Spleen (tissue), 11 donors: ENCODE data around the gene ANKRD28. TPM values are rescaled to one million over a fixed set of nuclear protein-coding genes. Genes with fewer than 3 reads are reported as not detected.
"Not testable (repeated sequence)": the region's sequence is repeated elsewhere in the genome, so short reads cannot be mapped to it uniquely, and the experiment has no call there.

ENCODE experiments used
- DNase-seq: peaks from one replicate; pipeline ENCODE4 v3.0.0-alpha.2; 2020
- H3K27ac ChIP-seq, 8 donors: fragments of 200-600 bp; sonication (generic) in 7 of 8; 1 replicate in 4 of 8; 2 replicates in 4 of 8; pipeline versions ENCODE4 v1.5.0 to v1.8.0; 2016 to 2021; ENCODE audit warnings: inconsistent platforms in 4 of 8, mild to moderate bottlenecking in 4 of 8, moderate library complexity in 1 of 8
- H3K27me3 ChIP-seq, 7 donors: fragments of 200-600 bp; sonication (generic) in 6 of 7; replicated peaks in 1 of 7; 1 replicate in 4 of 7; 2 replicates in 3 of 7; pipeline versions ENCODE4 v1.5.0 to v1.8.0; 2016 to 2021; ENCODE audit warnings: inconsistent platforms in 3 of 7, mild to moderate bottlenecking in 1 of 7
- H3K36me3 ChIP-seq, 6 donors: fragments of 200-600 bp; sonication (generic) in 5 of 6; 1 replicate in 4 of 6; 2 replicates in 2 of 6; pipeline versions ENCODE4 v1.5.0 to v1.8.0; 2016 to 2021; ENCODE audit warnings: inconsistent platforms in 2 of 6
- H3K4me1 ChIP-seq, 6 donors: fragments of 200-600 bp; sonication (generic) in 5 of 6; 1 replicate in 3 of 6; 2 replicates in 3 of 6; pipeline versions ENCODE4 v1.5.0 to v1.8.0; 2016 to 2021; ENCODE audit warnings: inconsistent platforms in 3 of 6
- H3K4me3 ChIP-seq, 8 donors: fragments of 200-600 bp; sonication (generic) in 7 of 8; 1 replicate in 4 of 8; 2 replicates in 4 of 8; pipeline versions ENCODE4 v1.5.0 to v1.8.0; 2016 to 2021; ENCODE audit warnings: inconsistent platforms in 4 of 8, mild to moderate bottlenecking in 4 of 8, moderate library complexity in 2 of 8
- H3K9me3 ChIP-seq, 8 donors: fragments of 200-600 bp; sonication (generic) in 7 of 8; 1 replicate in 4 of 8; 2 replicates in 4 of 8; pipeline versions ENCODE4 v1.5.0 to v1.8.0; 2016 to 2021; ENCODE audit warnings: inconsistent platforms in 4 of 8
- POLR2A ChIP-seq, 3 donors: fragments of 450-650 bp; IDR thresholded peaks; one replicate each; pipeline ENCODE4 v1.5.1; 2017; ENCODE audit warnings: antibody characterized with exemption in 3 of 3, mild to moderate bottlenecking in 1 of 3
- POLR2AphosphoS5 ChIP-seq, 3 donors: sonication (generic); formaldehyde crosslinking; IDR thresholded peaks; one replicate each; pipeline ENCODE4 v1.5.1; 2017; ENCODE audit warnings: antibody characterized with exemption in 3 of 3
- WGBS, 5 donors: extraction: QIAGEN DNeasy Blood & Tissue Kit in 3 of 5; methylation state at CpG; one replicate each; pipeline versions ENCODE4 v1.1.5 to v1.1.7; 2013 to 2018; 5-methylcytosine and 5-hydroxymethylcytosine counted together
- intact Hi-C: fragments of 100-400 bp; cut with DNase I; formaldehyde crosslinking; loops from one replicate; pipeline ENCODE4 v1.15.0; 2023; ENCODE audit warnings: low total_unique reads
- polyA plus RNA-seq, 3 donors: library from polyadenylated mRNA; stranded (reverse); fragments of 200-250 nt; gene quantifications; one replicate each; pipeline ENCODE4 v1.2.1, GENCODE V29; 2013
- total RNA-seq, 7 donors: library from RNA; depleted of rRNA in 3 of 7; stranded (reverse); fragments of >200 nt in 3 of 7; fragmentation: NEBNext Ultra II Directional in 4 of 7; extraction: Animal tissue kit (Norgen Biotek cat#: 25700) in 4 of 7; gene quantifications; one replicate each; pipeline versions ENCODE4 v1.1.0 to v1.2.1, GENCODE V29; 2016 to 2021
- TF ChIP-seq, protein P1 (sequence below), 11 experiments: fragments of 200-600 bp in 7 of 11; fragments of 450-650 bp in 4 of 11; sonication (generic) in 4 of 11; IDR thresholded peaks in 8 of 11; conservative IDR thresholded peaks in 3 of 11; 1 replicate in 7 of 11; 2 replicates in 4 of 11; pipeline versions ENCODE4 v1.4.0 to v1.8.0; 2016 to 2021; ENCODE audit warnings: antibody characterized with exemption in 11 of 11, inconsistent platforms in 4 of 11, mild to moderate bottlenecking in 1 of 11
- donor health status: healthy with polysubstance abuse.
- donor health status: DM: no; HTN: no; CAD: no; lungs with moderate emphysema.
- donor health status: DM: no; HTN: no; CAD: no.
- donor health status: Bipolar disorder and iron deficiency.
- donor health status: healthy.
- donor health status: DM: no; HTN: no; CAD: no.
- donor health status: DM: yes; HTN: yes; CAD: no.

Gene ANKRD28
- total and polyA plus RNA-seq, 10 donors, result 5.3 to 68.6 (median 42.2) TPM

DNA sequence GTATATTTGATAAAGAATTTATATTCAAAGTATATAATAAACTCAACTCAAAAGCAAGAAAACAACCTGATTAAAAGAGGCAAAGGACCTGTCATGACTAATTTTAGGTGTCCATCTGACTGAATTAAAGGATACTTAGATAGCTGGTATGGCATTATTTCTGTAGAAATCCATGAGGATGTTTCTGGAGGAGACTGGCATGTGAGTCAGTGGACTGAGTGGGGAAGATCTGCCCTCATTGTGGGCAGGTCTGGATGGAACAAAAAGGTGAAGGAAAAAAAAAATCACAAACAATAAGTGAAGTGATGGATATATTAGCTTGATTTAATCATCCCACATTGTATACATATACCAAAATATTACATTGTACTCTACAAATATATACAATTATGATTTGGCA, 16.6 kb downstream of the ANKRD28 start:
- H3K4me1 ChIP-seq, result peaks cover 0 to 11% (median 0%) of the 10 kb centered on the region in 6 donors
- H3K36me3 ChIP-seq, result no peaks in the 10 kb centered on the region
- DNase-seq, result no peak
- intact Hi-C loops, result no loop called here
- no peak for TF ChIP-seq POLR2AphosphoS5 (IDR thresholded peaks at IDR 0.05)
- TF ChIP-seq, protein P1, sequence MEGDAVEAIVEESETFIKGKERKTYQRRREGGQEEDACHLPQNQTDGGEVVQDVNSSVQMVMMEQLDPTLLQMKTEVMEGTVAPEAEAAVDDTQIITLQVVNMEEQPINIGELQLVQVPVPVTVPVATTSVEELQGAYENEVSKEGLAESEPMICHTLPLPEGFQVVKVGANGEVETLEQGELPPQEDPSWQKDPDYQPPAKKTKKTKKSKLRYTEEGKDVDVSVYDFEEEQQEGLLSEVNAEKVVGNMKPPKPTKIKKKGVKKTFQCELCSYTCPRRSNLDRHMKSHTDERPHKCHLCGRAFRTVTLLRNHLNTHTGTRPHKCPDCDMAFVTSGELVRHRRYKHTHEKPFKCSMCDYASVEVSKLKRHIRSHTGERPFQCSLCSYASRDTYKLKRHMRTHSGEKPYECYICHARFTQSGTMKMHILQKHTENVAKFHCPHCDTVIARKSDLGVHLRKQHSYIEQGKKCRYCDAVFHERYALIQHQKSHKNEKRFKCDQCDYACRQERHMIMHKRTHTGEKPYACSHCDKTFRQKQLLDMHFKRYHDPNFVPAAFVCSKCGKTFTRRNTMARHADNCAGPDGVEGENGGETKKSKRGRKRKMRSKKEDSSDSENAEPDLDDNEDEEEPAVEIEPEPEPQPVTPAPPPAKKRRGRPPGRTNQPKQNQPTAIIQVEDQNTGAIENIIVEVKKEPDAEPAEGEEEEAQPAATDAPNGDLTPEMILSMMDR (IDR thresholded peaks at IDR 0.05 in 8 of 11, conservative IDR thresholded peaks at IDR 0.05 in 3 of 11), result no peak
- TF ChIP-seq POLR2A (IDR thresholded peaks at IDR 0.05), result no peak
- no peak overlapping the region for H3K4me3 ChIP-seq
- no peaks in the 10 kb centered on the region for H3K9me3 ChIP-seq
- H3K27ac ChIP-seq, result no peak overlapping the region
- no peaks in the 10 kb centered on the region for H3K27me3 ChIP-seq

DNA sequence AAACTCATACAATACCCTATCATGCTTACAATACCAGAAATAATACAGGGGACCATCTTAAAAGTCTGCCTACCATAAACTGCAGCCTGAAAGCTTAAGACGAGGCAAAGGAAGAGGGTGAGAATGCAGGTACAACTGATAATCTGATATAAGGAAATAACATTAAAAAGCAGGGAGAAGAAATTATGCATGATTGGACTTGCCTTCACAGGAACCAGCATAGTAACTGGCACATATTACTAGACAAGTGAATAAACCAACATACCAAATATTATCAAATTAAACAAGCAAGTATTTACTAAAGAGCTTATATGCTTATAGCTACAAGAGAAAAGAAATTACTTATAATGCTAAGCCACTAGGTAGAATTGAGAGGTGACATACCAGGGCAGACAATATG, 18.7 kb downstream of the ANKRD28 start:
- H3K4me1 ChIP-seq, result peaks cover 0 to 11% (median 0%) of the 10 kb centered on the region in 6 donors
- intact Hi-C loops, result no loop called here
- H3K36me3 ChIP-seq, result no peaks in the 10 kb centered on the region
- H3K27ac ChIP-seq, result no peak overlapping the region
- no peaks in the 10 kb centered on the region for H3K9me3 ChIP-seq
- WGBS, 5 donors, result 92 to 100% (median 100%) methylated on average over 1 of the region's 1 CpG
- no peak for TF ChIP-seq POLR2A (IDR thresholded peaks at IDR 0.05)
- TF ChIP-seq, protein P1 (IDR thresholded peaks at IDR 0.05 in 8 of 11, conservative IDR thresholded peaks at IDR 0.05 in 3 of 11), result no peak
- no peak for TF ChIP-seq POLR2AphosphoS5 (IDR thresholded peaks at IDR 0.05)
- H3K4me3 ChIP-seq, result no peak overlapping the region
- no peak for DNase-seq
- no peaks in the 10 kb centered on the region for H3K27me3 ChIP-seq

DNA sequence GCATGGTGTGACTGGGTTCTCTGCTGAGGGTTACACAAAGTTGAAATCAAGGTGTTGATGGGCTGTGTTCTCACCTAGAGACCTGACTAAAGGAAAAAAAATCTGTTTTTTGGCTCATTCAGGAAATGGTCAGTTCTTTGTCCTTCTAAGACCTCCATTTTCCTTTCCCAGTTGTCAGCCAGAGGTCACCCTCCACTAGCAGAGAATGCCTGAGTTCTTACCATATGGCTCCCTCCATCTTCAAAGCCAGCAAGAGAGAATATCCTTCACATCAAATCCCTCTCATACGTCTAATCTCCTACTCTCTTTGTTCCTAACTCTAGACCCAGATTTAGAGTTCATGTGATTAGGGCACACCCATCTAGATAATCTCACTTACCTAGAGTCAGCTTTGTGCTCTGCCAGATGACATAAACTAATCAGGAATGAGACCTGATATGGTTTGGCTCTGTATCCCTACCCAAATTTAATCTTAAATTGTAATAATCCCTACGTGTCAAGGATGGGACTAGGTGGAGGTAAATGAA, 19.4 kb downstream of the ANKRD28 start:
- peaks cover 0 to 5% (median 0%) of the 10 kb centered on the region in 6 donors for H3K4me1 ChIP-seq
- no peak overlapping the region for H3K4me3 ChIP-seq
- 89 to 99% (median 92%) methylated on average over 2 of the region's 2 CpGs for WGBS, 5 donors
- intact Hi-C loops, result no loop called here
- no peaks in the 10 kb centered on the region for H3K9me3 ChIP-seq
- no peaks in the 10 kb centered on the region for H3K27me3 ChIP-seq
- no peak for TF ChIP-seq POLR2A (IDR thresholded peaks at IDR 0.05)
- no peak for TF ChIP-seq POLR2AphosphoS5 (IDR thresholded peaks at IDR 0.05)
- TF ChIP-seq, protein P1 (IDR thresholded peaks at IDR 0.05 in 8 of 11, conservative IDR thresholded peaks at IDR 0.05 in 3 of 11), result no peak
- DNase-seq, result no peak
- no peak overlapping the region for H3K27ac ChIP-seq
- H3K36me3 ChIP-seq, result no peaks in the 10 kb centered on the region

DNA sequence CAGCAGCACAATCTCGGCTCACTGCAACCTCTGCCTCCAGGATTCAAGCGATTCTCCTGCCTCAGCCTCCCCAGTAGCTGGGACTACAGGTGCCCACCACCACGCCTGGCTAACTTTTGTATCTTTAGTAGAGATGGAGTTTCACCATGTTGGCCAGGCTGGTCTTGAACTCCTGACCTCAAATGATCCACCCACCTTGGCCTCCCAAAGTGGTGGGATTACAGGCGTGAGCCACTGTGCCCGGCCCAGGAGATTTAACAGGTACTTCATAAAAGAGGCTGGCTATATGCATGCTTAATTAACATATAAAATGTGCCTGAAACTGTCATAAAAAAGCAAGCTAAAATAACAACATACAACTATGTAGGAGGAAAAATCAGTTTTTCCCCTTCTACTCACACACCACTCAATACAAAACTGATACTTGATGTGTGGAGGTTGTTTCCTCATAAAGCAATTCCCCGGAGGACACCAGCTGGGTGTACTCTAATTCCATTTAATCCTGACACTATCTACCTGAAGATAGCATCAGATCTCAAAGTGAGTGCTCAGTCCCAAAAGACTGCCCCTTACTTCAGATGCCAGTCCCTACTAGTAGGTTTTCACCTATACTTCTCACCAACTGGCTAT, 22.7 kb downstream of the ANKRD28 start:
- H3K36me3 ChIP-seq, DNase-seq, H3K9me3 ChIP-seq, intact Hi-C loops, H3K4me1 ChIP-seq, H3K4me3 ChIP-seq, H3K27me3 ChIP-seq, H3K27ac ChIP-seq: not testable (repeated sequence)
- WGBS, 5 donors, result 86 to 93% (median 88%) methylated on average over 6 of the region's 6 CpGs
